ENCODE results near the gene ZNF267.
"Not testable (repeated sequence)": the region's sequence is repeated elsewhere in the genome, so short reads cannot be mapped to it uniquely, and the experiment has no call there.

Gene ZNF267

DNA sequence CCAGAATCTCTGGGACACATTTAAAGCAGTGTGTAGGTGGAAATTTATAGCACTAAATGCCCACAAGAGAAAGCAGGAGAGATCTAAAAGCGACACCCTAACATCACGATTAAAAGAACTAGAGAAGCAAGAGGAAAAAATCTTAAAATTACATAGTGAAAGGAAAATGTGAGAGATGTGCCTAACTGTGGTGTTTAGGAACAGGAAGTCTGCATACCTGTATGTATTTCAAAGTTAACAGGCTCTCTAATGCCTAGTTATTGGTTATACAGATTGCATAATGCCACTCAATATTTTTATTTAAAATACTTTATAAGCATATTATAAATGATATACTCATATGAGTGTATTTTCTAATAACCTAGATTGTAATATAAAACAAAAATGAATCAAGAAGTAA, 25.9 kb downstream of the ZNF267 start:
- H3K4me2 ChIP-seq (ENCODE audit: insufficient read depth, low read length, poor library complexity, severe bottlenecking): no peak overlapping the region
- peaks cover 7 to 44% of the 10 kb centered on the region in 2 donors for H3K36me3 ChIP-seq (replicated peaks in 1 of 2; ENCODE audit: control insufficient read depth in 2 of 2, insufficient read depth in 2 of 2, low read length in 2 of 2)
- H3K14ac ChIP-seq (ENCODE audit: low read length): no peak overlapping the region
- H3K18ac ChIP-seq (ENCODE audit: low read length): no peak overlapping the region
- no peaks in the 10 kb centered on the region for H3K4me1 ChIP-seq (ENCODE audit: control insufficient read depth in 2 of 2, insufficient read depth in 1 of 2, low read depth in 1 of 2, low read length in 2 of 2)
- no peak overlapping the region for H4K91ac ChIP-seq (ENCODE audit: low read depth, low read length, poor library complexity)
- no CpG with 5 or more reads among the region's 2 CpGs for WGBS, 2 donors (ENCODE audit: extremely low coverage in 2 of 2, insufficient read length in 2 of 2, insufficient replicate concordance in 1 of 2)
- no peak overlapping the region for H3K9ac ChIP-seq (ENCODE audit: low read depth, low read length, poor library complexity)
- H3K4ac ChIP-seq (ENCODE audit: low read length): no peak overlapping the region
- no peak overlapping the region for H4K8ac ChIP-seq (ENCODE audit: low read depth, low read length)
- H2BK15ac ChIP-seq (ENCODE audit: low read length): no peak overlapping the region
- no peak for DNase-seq (ENCODE audit: low spot score)
- no peak overlapping the region for H2BK5ac ChIP-seq (ENCODE audit: low read length)
- H3K79me1 ChIP-seq (ENCODE audit: low read depth, low read length): no peaks in the 10 kb centered on the region
- H3K27ac ChIP-seq (replicated peaks; ENCODE audit: low read length): no peak overlapping the region
- H2AFZ ChIP-seq (ENCODE audit: low read length): no peak overlapping the region
- no peaks in the 10 kb centered on the region for H3K27me3 ChIP-seq (ENCODE audit: control insufficient read depth in 3 of 3, insufficient read depth in 3 of 3, low read depth in 1 of 3, low read length in 3 of 3)
- no peak overlapping the region for H3K4me3 ChIP-seq (ENCODE audit: low read length in 2 of 2)
- peaks cover 5 to 41% of the 10 kb centered on the region in 2 donors for H3K9me3 ChIP-seq (replicated peaks in 1 of 2; ENCODE audit: control insufficient read depth in 2 of 2, insufficient read depth in 1 of 2, low read depth in 1 of 2, low read length in 2 of 2)
- no peak overlapping the region for H2AK5ac ChIP-seq (ENCODE audit: low read depth, low read length)
- H2BK120ac ChIP-seq (ENCODE audit: low read depth, low read length): no peak overlapping the region
- H3K23ac ChIP-seq (ENCODE audit: low read depth, low read length, poor library complexity): no peak overlapping the region
- H2BK12ac ChIP-seq (ENCODE audit: low read length): no peak overlapping the region

DNA sequence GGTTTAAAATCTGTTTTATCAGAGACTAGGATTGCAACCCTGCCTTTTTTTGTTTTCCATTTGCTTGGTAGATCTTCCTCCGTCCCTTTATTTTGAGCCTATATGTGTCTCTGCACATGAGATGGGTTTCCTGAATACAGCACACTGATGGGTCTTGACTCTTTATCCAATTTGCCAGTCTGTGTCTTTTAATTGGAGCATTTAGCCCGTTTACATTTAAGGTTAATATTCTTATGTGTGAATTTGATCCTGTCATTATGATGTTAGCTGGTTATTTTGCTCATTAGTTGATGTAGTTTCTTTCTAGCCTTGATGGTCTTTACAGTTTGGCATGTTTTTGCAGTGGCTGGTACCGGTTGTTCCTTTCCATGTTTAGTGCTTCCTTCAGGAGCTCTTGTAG, 31.0 kb downstream of the ZNF267 start:
- H2BK5ac ChIP-seq (ENCODE audit: low read length); H3K23ac ChIP-seq (ENCODE audit: low read depth, low read length, poor library complexity); H3K4ac ChIP-seq (ENCODE audit: low read length); H2BK12ac ChIP-seq (ENCODE audit: low read length); H3K9ac ChIP-seq (ENCODE audit: low read depth, low read length, poor library complexity); H3K36me3 ChIP-seq (replicated peaks in 1 of 2; ENCODE audit: control insufficient read depth in 2 of 2, insufficient read depth in 2 of 2, low read length in 2 of 2); H2AFZ ChIP-seq (ENCODE audit: low read length); H4K8ac ChIP-seq (ENCODE audit: low read depth, low read length); H3K4me3 ChIP-seq (ENCODE audit: low read length in 2 of 2); H3K4me2 ChIP-seq (ENCODE audit: insufficient read depth, low read length, poor library complexity, severe bottlenecking); H3K4me1 ChIP-seq (ENCODE audit: control insufficient read depth in 2 of 2, insufficient read depth in 1 of 2, low read depth in 1 of 2, low read length in 2 of 2); H4K91ac ChIP-seq (ENCODE audit: low read depth, low read length, poor library complexity); H3K14ac ChIP-seq (ENCODE audit: low read length); H2BK120ac ChIP-seq (ENCODE audit: low read depth, low read length); DNase-seq (ENCODE audit: low spot score); H2BK15ac ChIP-seq (ENCODE audit: low read length); H3K27ac ChIP-seq (replicated peaks; ENCODE audit: low read length); H3K79me1 ChIP-seq (ENCODE audit: low read depth, low read length); H2AK5ac ChIP-seq (ENCODE audit: low read depth, low read length); H3K27me3 ChIP-seq (ENCODE audit: control insufficient read depth in 3 of 3, insufficient read depth in 3 of 3, low read depth in 1 of 3, low read length in 3 of 3); H3K18ac ChIP-seq (ENCODE audit: low read length): not testable (repeated sequence)
- no CpG with 5 or more reads among the region's 3 CpGs for WGBS, 2 donors (ENCODE audit: extremely low coverage in 2 of 2, insufficient read length in 2 of 2, insufficient replicate concordance in 1 of 2)
- peaks cover 1 to 38% of the 10 kb centered on the region in 2 donors for H3K9me3 ChIP-seq (replicated peaks in 1 of 2; ENCODE audit: control insufficient read depth in 2 of 2, insufficient read depth in 1 of 2, low read depth in 1 of 2, low read length in 2 of 2)

DNA sequence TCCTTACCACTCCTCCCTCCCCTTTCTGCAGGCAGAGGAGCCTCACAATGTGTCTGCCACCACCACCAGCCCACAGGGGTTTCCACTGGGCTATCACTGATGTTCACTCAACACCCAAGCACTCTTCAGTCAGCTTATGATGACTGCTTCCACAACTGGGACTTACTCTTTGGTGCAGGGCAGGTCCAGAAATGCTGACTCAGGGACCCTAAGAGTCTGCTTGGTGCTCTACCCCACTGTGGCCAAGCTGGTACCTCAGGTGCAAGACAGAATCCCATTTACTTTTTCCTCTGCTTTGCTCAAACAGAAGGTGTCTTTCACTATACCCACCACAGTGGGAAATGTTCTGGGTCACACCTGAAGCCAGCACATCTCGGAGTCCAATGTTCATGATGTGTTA, 40.1 kb downstream of the ZNF267 start:
- no peak overlapping the region for H2BK120ac ChIP-seq (ENCODE audit: low read depth, low read length)
- no peak overlapping the region for H3K4me2 ChIP-seq (ENCODE audit: insufficient read depth, low read length, poor library complexity, severe bottlenecking)
- H2BK12ac ChIP-seq (ENCODE audit: low read length): no peak overlapping the region
- H2AK5ac ChIP-seq (ENCODE audit: low read depth, low read length): no peak overlapping the region
- no CpG with 5 or more reads among the region's 1 CpG for WGBS, 2 donors (ENCODE audit: extremely low coverage in 2 of 2, insufficient read length in 2 of 2, insufficient replicate concordance in 1 of 2)
- H3K9ac ChIP-seq (ENCODE audit: low read depth, low read length, poor library complexity): no peak overlapping the region
- peaks cover 4% of the 10 kb centered on the region for H3K79me1 ChIP-seq (ENCODE audit: low read depth, low read length)
- H3K36me3 ChIP-seq (replicated peaks in 1 of 2; ENCODE audit: control insufficient read depth in 2 of 2, insufficient read depth in 2 of 2, low read length in 2 of 2): peaks cover 14 to 58% of the 10 kb centered on the region in 2 donors
- H3K4me3 ChIP-seq (ENCODE audit: low read length in 2 of 2): no peak overlapping the region
- H4K8ac ChIP-seq (ENCODE audit: low read depth, low read length): no peak overlapping the region
- DNase-seq (ENCODE audit: low spot score): no peak
- H3K23ac ChIP-seq (ENCODE audit: low read depth, low read length, poor library complexity): no peak overlapping the region
- peaks cover 26 to 94% of the 10 kb centered on the region in 2 donors for H3K9me3 ChIP-seq (replicated peaks in 1 of 2; ENCODE audit: control insufficient read depth in 2 of 2, insufficient read depth in 1 of 2, low read depth in 1 of 2, low read length in 2 of 2)
- H3K4me1 ChIP-seq (ENCODE audit: control insufficient read depth in 2 of 2, insufficient read depth in 1 of 2, low read depth in 1 of 2, low read length in 2 of 2): no peaks in the 10 kb centered on the region
- H3K4ac ChIP-seq (ENCODE audit: low read length): no peak overlapping the region
- H4K91ac ChIP-seq (ENCODE audit: low read depth, low read length, poor library complexity): no peak overlapping the region
- H2BK15ac ChIP-seq (ENCODE audit: low read length): no peak overlapping the region
- no peak overlapping the region for H3K14ac ChIP-seq (ENCODE audit: low read length)
- H3K27ac ChIP-seq (replicated peaks; ENCODE audit: low read length): no peak overlapping the region
- no peak overlapping the region for H2AFZ ChIP-seq (ENCODE audit: low read length)
- no peak overlapping the region for H2BK5ac ChIP-seq (ENCODE audit: low read length)
- no peak overlapping the region for H3K18ac ChIP-seq (ENCODE audit: low read length)
- no peaks in the 10 kb centered on the region for H3K27me3 ChIP-seq (ENCODE audit: control insufficient read depth in 3 of 3, insufficient read depth in 3 of 3, low read depth in 1 of 3, low read length in 3 of 3)

DNA sequence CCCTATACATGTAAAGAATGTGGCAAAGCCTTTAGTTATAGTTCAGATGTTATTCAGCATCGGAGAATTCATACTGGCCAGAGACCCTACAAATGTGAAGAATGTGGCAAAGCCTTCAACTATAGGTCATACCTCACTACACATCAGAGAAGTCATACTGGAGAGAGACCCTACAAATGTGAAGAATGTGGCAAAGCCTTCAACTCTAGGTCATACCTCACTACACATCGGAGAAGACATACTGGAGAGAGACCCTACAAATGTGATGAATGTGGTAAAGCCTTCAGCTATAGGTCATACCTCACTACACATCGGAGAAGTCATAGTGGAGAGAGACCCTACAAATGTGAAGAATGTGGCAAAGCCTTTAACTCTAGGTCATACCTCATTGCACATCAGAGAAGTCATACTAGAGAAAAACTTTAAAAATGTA, 42.5 kb downstream of the ZNF267 start:
- H3K4me3 ChIP-seq (ENCODE audit: low read length in 2 of 2): no peak overlapping the region

More for the DNA sequence above, 42.5 kb downstream of the ZNF267 start:
- Histone ChIP-seq H2BK15ac (ENCODE audit: low read length) (no peak overlapping the region), H3K23ac (ENCODE audit: low read depth, low read length, poor library complexity) (no peak overlapping the region), H3K9ac (ENCODE audit: low read depth, low read length, poor library complexity) (no peak overlapping the region), H2AK5ac (ENCODE audit: low read depth, low read length) (no peak overlapping the region), H3K14ac (ENCODE audit: low read length) (no peak overlapping the region), H3K18ac (ENCODE audit: low read length) (no peak overlapping the region), H2BK12ac (ENCODE audit: low read length) (no peak overlapping the region), H2AFZ (ENCODE audit: low read length) (no peak overlapping the region), H4K91ac (ENCODE audit: low read depth, low read length, poor library complexity) (no peak overlapping the region), H3K36me3 (replicated peaks in 1 of 2; ENCODE audit: control insufficient read depth in 2 of 2, insufficient read depth in 2 of 2, low read length in 2 of 2) (peaks cover 14 to 59% of the 10 kb centered on the region in 2 donors), H3K4ac (ENCODE audit: low read length) (no peak overlapping the region), H3K27ac (replicated peaks; ENCODE audit: low read length) (no peak overlapping the region), H2BK5ac (ENCODE audit: low read length) (no peak overlapping the region), H3K4me1 (ENCODE audit: control insufficient read depth in 2 of 2, insufficient read depth in 1 of 2, low read depth in 1 of 2, low read length in 2 of 2) (no peaks in the 10 kb centered on the region), H4K8ac (ENCODE audit: low read depth, low read length) (no peak overlapping the region), H3K9me3 (replicated peaks in 1 of 2; ENCODE audit: control insufficient read depth in 2 of 2, insufficient read depth in 1 of 2, low read depth in 1 of 2, low read length in 2 of 2) (peaks cover 34 to 91% of the 10 kb centered on the region in 2 donors), H3K79me1 (ENCODE audit: low read depth, low read length) (peaks cover 4% of the 10 kb centered on the region), H3K4me2 (ENCODE audit: insufficient read depth, low read length, poor library complexity, severe bottlenecking) (no peak overlapping the region), H2BK120ac (ENCODE audit: low read depth, low read length) (no peak overlapping the region), H3K27me3 (ENCODE audit: control insufficient read depth in 3 of 3, insufficient read depth in 3 of 3, low read depth in 1 of 3, low read length in 3 of 3) (no peaks in the 10 kb centered on the region)
- no peak for DNase-seq (ENCODE audit: low spot score)
- no CpG with 5 or more reads among the region's 3 CpGs for WGBS, 2 donors (ENCODE audit: extremely low coverage in 2 of 2, insufficient read length in 2 of 2, insufficient replicate concordance in 1 of 2)

Data from neuronal stem cell (in vitro differentiated cells).